Pancreas (tissue), 10 donors: ENCODE results near the gene TRRAP. TPM values are rescaled to one million over a fixed set of nuclear protein-coding genes. Genes with fewer than 3 reads are reported as not detected.

Experiments
- ATAC-seq, 4 donors: fragments of 200-7000 bp; cut with Tn5 transposase; one replicate each; pipeline versions ENCODE4 v1.8.0 to v1.9.1; 2020; ENCODE audit warnings: mild to moderate bottlenecking in 4 of 4, moderate library complexity in 4 of 4
- DNase-seq, 6 donors: peaks; one replicate each; pipeline ENCODE4 v3.0.0-alpha.2; 2020
- FAIRE-seq: peaks from 2 replicates; lab custom pipeline; 2012; peaks lifted over from hg19 to GRCh38; lab: Jason Lieb, UNC
- H3K27ac ChIP-seq, 4 donors: fragments of 200-600 bp; sonication (generic); 1 replicate in 3 of 4; 2 replicates in 1 of 4; pipeline versions ENCODE4 v1.5.0 to v1.8.0; 2020
- H3K27me3 ChIP-seq, 4 donors: fragments of 200-600 bp; one replicate each; pipeline ENCODE4 v1.8.0; 2021
- H3K36me3 ChIP-seq, 3 donors: fragments of 200-600 bp; sonication (generic) in 1 of 3; one replicate each; pipeline versions ENCODE4 v1.5.0 to v1.8.0; 2020 to 2021
- H3K4me1 ChIP-seq, 3 donors: fragments of 200-600 bp; one replicate each; pipeline ENCODE4 v1.8.0; 2021
- H3K4me3 ChIP-seq, 4 donors: fragments of 200-600 bp; sonication (generic) in 2 of 4; one replicate each; pipeline versions ENCODE4 v1.5.0 to v1.8.0; 2020 to 2021
- H3K9me3 ChIP-seq, 4 donors: fragments of 200-600 bp; one replicate each; pipeline ENCODE4 v1.8.0; 2021
- CTCF ChIP-seq, 4 donors: fragments of 200-600 bp; sonication (generic) in 3 of 4; IDR thresholded peaks; one replicate each; pipeline versions ENCODE4 v1.5.0 to v1.8.0; 2021; ENCODE audit warnings: antibody characterized with exemption in 4 of 4
- WGBS, 2 donors: extraction: QIAGEN DNeasy Blood & Tissue Kit; methylation state at CpG; one replicate each; pipeline ENCODE4 v1.1.7; 2013; 5-methylcytosine and 5-hydroxymethylcytosine counted together
- intact Hi-C, 3 donors: fragments of 100-400 bp; cut with DNase I; formaldehyde crosslinking; loops; one replicate each; pipeline versions ENCODE4 v1.11.1 to v1.14.2; 2022
- polyA plus RNA-seq, 2 donors: library from polyadenylated mRNA; stranded (reverse); fragments of 200-250 nt; gene quantifications; one replicate each; pipeline ENCODE4 v1.2.3, GENCODE V29; 2013
- total RNA-seq, 6 donors: library from RNA; stranded (reverse); fragmentation: NEBNext Ultra II Directional in 4 of 6; extraction: Animal tissue kit (Norgen Biotek cat#: 25700) in 4 of 6; gene quantifications; one replicate each; pipeline versions ENCODE4 v1.2.1 to v1.2.4, GENCODE V29; 2021 to 2023
- donor health status: healthy with polysubstance abuse.
- donor health status: DM: no; HTN: no; CAD: no; lungs with moderate emphysema.
- donor health status: DM: no; HTN: no; CAD: no.
- donor health status: control.
- donor health status: control.
- donor health status: Bipolar disorder and iron deficiency.
- donor health status: DM: yes; HTN: yes; CAD: no.
- donor health status: DM: no; HTN: no; CAD: no.
- donor health status: DM: no; HTN: no; CAD: no.
- donor health status: DM: yes; HTN: yes; CAD: no.

The TRRAP gene
- total and polyA plus RNA-seq, 8 donors, result 10.2 to 25.1 (median 15.6) TPM

GRCh38 chr7:99028261-99028973, 150.1 kb downstream of the TRRAP start:
- H3K36me3 ChIP-seq, result peaks cover 2 to 50% (median 5%) of the 10 kb centered on the region in 3 donors
- DNase-seq (peak in 1 of 6 donors; percentile 26), FAIRE-seq (no peak), ATAC-seq (peak in 1 of 4 donors; percentile 25)
- WGBS, 2 donors, result 94 to 97% methylated on average over 27 of the region's 27 CpGs
- no peaks in the 10 kb centered on the region for H3K27me3 ChIP-seq
- intact Hi-C loops, result no loop called here
- no peaks in the 10 kb centered on the region for H3K4me1 ChIP-seq
- no peak overlapping the region for H3K4me3 ChIP-seq
- TF ChIP-seq CTCF (IDR thresholded peaks at IDR 0.05), result no peak
- H3K27ac ChIP-seq, result no peak overlapping the region
- H3K9me3 ChIP-seq, result no peaks in the 10 kb centered on the region

GRCh38 chr7:99029466-99030435, 151.4 kb downstream of the TRRAP start:
- FAIRE-seq, result no peak
- WGBS, 2 donors, result 85 to 87% methylated on average over 9 of the region's 9 CpGs
- intact Hi-C loops, result no loop called here
- H3K4me1 ChIP-seq, result no peaks in the 10 kb centered on the region
- peak in 1 of 4 donors; percentile 8 for ATAC-seq
- no peaks in the 10 kb centered on the region for H3K27me3 ChIP-seq
- TF ChIP-seq CTCF (IDR thresholded peaks at IDR 0.05), result no peak
- no peaks in the 10 kb centered on the region for H3K9me3 ChIP-seq
- no peak overlapping the region for H3K4me3 ChIP-seq
- H3K36me3 ChIP-seq, result peaks cover 2 to 64% (median 9%) of the 10 kb centered on the region in 3 donors
- H3K27ac ChIP-seq, result no peak overlapping the region
- DNase-seq, result no peak

- H3K9me3 ChIP-seq, result no peaks in the 10 kb centered on the region
- no peaks in the 10 kb centered on the region for H3K27me3 ChIP-seq
- H3K4me1 ChIP-seq, result no peaks in the 10 kb centered on the region
- no peak for FAIRE-seq
- no peak overlapping the region for H3K4me3 ChIP-seq
- ATAC-seq, result no peak
- WGBS, 2 donors, result 95 to 96% methylated on average over 6 of the region's 6 CpGs
- H3K36me3 ChIP-seq, result peaks cover 2 to 71% (median 14%) of the 10 kb centered on the region in 3 donors
- DNase-seq, result no peak
- intact Hi-C loops, result no loop called here
- TF ChIP-seq CTCF (IDR thresholded peaks at IDR 0.05), result no peak
- H3K27ac ChIP-seq, result no peak overlapping the region
Observed at GRCh38 chr7:99030457-99030856, 152.1 kb downstream of the TRRAP start.

GRCh38 chr7:99030951-99031350, 152.6 kb downstream of the TRRAP start:
- Histone ChIP-seq H3K36me3 (peaks cover 2 to 76% (median 16%) of the 10 kb centered on the region in 3 donors), H3K9me3 (no peaks in the 10 kb centered on the region), H3K27me3 (no peaks in the 10 kb centered on the region), H3K4me3 (no peak overlapping the region), H3K4me1 (no peaks in the 10 kb centered on the region), H3K27ac (no peak overlapping the region)
- DNase-seq (no peak), ATAC-seq (peak in 2 of 4 donors; percentile 11 to 12), FAIRE-seq (no peak)
- 86 to 89% methylated on average over 5 of the region's 5 CpGs for WGBS, 2 donors
- no peak for TF ChIP-seq CTCF (IDR thresholded peaks at IDR 0.05)
- intact Hi-C loops, result no loop called here
